HG03457 (cell line): ENCODE data around the gene ERV3-1.
"Not testable (repeated sequence)": the region's sequence is repeated elsewhere in the genome, so short reads cannot be mapped to it uniquely, and the experiment has no call there.

Experiments
- ATAC-seq: cut with Tn5 transposase; IDR thresholded peaks from one replicate; pipeline ENCODE4 v1.9.1; 2021; ENCODE audit warnings: moderate number of reproducible peaks; ENCODE audit not compliant: unreplicated experiment

The ERV3-1 gene

DNA sequence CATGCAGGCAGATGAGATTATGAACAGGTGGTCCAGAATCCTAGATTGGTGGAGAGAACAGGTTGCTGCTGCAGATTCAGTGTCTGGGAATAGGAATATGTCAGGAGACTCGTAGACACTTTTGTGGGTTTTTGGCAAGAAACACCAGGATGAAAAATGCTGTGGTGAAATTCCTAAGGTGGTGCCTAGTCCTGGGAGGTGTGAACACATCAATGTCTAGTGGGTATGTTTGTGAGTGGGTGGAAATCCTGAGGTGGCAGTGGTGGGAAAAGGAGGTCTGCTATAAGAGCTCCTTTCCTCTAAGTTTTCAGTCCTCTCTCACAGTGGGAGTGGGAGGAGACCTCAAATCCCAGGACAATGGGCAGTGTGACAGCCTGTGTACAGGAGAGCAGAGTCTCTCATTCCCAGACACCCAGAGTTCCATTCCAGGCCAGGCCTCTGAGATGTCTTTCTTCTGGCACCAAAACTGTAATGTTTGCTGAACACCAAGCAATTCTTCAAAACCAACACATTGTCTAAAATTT, 5.1 kb downstream of the ERV3-1 start:
- no peak for ATAC-seq

DNA sequence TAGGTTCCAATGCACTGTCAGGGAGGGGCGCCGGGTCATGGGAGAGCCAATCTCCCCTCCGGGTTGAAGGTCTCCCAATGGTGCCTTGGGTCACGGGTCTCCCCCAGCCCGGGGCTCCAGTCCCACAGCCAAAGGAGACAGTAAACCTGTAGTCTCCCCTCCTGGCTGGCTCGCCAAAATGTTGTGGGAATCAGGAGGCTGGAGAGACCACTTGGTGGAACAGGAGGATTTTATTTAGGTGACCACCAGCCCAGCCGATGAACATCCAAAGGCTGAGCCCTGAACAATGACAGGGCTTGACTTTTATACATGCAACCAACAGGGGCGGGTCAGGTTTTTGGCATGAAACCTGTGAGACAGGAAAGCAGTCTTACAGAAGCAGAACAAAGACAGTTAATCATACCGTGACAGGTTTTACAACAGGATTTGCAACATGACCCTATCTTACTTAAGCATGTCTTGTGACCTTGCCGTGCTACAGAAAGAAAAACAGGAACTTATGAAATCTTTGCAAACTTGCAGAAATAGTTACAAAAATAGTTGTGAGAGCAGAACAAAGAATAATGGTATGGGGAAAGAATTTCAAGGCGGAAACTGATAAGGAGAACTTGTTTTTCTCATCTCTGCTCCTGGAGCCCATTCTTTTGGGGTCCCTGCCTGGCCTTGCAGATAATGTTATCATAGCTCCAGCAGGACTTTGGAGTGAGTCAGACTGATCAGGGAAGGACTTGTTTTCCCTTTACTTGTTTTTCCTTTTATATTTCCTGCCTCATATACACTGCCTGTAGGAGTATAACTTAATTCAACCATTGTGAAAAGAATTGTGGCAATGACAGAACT, 7.1 kb downstream of the ERV3-1 start:
- ATAC-seq: no peak

DNA sequence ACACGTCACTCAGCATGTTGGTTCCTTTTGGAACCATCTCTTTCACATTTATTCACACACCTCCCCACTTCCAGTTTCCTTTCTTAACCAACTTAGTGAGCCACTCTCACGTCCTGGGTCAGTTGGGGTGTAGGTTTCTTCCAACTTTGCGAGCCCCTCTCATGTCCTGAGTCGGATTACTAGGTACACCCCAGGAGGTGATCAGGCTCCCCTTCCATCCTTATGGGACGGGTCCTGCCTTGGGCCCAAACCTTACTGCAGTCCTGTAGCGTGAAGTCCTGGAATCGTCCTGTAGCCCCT, 7.7 kb downstream of the ERV3-1 start:
- no peak for ATAC-seq

DNA sequence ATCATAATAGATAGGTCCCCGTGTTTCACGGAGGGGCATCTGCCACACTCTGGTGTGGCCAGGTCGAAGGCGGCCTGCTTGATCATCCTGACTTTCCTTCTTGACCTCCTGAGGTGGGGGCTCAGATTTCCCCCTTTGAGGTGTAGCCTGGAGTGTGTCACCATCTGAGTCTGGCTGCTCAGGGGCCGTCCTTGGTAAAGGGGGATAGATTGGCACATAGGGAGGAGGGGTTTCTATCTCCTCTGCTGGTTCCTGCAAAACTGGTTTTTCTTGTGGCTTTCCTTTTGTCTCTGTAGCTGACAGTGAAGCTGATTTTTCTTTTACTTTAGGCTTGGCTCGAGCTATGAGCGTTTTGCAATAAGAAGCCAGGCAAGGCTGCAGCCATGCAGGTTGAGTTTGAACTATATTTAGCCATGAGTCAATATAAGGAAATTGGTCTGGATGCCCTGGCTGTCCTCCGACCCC, 8.5 kb downstream of the ERV3-1 start:
- ATAC-seq: no peak

DNA sequence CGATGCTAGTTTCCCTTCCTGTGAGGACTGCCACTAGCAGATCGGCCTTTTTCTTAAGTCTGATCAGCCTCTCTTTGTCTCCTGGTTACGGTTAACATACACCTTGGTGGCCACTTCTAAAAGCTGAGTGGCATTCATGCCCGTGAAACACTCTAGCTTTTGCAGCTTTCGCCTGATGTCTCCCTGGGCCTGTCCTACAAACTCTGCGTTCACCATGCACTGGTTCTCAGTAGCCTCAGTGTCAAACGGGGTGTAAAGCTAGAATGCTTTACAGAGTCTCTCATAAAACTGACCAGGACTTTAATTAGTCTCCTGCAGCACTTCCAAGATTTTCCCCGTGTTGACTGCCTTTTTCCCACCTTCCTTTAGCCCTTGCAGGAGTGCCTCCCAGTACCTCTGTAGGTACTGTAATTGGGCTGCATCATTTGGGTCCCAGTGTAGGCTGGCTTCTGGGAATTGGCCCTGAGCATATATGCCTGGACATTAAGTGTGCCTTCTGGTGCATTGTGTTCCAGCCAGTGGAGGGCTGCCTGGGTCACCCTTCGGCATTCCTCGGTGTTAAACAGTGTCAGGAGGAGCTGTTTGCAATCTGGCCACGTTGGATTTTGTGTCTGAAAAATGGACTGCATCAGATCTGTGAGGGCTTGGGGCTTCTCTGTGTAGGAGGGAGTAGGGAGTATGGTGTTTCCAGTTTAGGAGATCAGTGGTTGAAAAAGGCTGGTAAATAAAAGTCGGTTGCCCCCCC, 9.2 kb downstream of the ERV3-1 start:
- no peak for ATAC-seq

DNA sequence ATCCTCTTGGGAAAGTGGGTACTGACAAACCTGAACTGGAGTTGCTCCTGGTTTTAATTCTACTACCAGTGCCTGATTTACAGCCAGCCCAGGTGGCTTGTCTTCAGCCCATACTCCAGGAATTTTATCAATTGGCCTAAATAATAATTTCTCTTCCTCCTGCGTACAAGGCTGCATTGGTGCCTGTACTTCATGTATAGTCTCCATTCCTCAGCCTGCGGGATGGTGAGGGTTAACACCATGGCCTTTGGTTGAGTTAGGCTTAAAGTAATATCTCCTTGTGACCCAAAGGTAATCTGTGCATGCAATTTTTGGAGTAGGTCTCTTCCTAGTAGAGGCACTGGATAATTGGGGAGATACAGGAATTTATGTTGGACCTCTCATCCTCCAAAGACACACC, 10.2 kb downstream of the ERV3-1 start:
- ATAC-seq: no peak

DNA sequence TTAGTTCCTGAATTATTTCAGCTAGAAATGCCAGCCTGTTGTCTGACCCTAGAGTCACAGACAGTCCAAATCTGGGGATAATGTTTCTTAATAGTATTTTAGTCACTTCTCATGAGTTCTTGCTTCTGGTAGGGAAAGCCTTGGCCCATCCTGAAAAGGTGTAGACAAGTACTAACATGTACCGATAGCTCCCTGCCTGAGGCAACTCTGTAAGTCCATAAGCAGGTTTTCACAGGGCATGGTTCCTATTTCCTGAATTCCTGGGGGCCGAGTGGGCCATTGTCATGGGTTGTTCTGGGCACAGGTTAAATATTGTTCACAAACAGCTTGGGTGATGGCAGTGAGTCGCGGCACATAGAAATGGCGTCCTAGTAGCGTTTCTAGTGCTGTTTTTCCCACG, 12.6 kb downstream of the ERV3-1 start:
- ATAC-seq: no peak

DNA sequence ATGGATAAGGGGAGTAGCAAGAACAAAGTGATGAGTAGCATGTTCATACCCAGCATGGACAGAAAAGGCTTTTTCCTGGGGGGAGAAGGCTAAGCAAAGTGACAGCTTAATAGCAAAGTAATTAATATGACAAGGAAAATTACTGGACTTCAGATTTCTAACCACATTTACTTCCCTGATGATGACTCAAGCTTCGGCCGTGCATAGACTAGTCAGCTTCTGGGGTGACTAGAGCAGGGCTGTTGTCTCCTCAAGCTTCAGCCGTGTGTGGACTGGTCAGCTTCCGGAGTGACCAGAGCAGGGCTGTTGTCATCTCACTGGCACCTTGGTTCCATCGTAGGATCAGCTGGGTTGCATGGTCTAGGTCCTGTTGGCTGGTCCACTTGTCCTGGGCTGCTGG, 13.5 kb downstream of the ERV3-1 start:
- no peak for ATAC-seq

DNA sequence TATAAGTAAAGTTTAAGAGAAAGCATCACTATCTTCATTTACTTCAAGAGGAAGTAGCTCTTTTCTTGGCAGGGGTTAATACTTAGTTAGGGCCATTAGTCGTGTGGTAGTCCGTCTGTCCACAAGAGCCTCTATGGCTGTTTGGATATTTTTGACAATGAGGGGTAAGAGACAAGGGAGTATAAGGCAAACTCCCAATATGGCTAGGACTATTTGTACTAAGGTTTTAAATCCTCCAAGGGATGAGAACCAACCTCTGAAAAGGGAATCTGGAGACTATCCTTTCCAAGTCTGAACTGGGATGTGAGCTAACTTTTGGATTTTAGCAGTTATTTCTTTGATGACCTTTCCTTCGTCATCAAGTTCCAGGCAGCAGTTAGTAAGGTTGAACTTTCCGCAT, 15.6 kb downstream of the ERV3-1 start, which contains the start of gene ZNF117:
TSS of gene ZNF117 (minus strand) at position 101 of the 400 bp plus-strand sequence.
- no peak for ATAC-seq

DNA sequence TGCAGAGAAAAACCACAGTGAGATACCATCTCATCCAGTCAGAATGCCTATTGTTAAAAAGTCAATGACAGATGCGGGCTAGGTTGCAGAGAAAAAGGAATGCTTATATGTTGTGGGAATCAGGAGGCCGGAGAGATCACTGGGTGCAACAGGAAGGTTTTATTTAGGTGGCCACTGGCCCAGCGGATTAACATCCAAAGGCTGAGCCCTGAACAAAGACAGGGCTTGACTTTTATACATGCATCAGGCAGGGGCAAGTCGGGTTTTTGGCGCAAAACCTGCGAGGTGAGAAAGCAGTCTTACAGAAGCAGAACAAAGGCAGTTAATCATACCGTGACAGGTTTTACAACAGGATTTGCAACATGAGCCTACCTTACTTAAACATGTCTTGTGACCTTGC, 16.3 kb downstream of the ERV3-1 start:
- no peak for ATAC-seq

DNA sequence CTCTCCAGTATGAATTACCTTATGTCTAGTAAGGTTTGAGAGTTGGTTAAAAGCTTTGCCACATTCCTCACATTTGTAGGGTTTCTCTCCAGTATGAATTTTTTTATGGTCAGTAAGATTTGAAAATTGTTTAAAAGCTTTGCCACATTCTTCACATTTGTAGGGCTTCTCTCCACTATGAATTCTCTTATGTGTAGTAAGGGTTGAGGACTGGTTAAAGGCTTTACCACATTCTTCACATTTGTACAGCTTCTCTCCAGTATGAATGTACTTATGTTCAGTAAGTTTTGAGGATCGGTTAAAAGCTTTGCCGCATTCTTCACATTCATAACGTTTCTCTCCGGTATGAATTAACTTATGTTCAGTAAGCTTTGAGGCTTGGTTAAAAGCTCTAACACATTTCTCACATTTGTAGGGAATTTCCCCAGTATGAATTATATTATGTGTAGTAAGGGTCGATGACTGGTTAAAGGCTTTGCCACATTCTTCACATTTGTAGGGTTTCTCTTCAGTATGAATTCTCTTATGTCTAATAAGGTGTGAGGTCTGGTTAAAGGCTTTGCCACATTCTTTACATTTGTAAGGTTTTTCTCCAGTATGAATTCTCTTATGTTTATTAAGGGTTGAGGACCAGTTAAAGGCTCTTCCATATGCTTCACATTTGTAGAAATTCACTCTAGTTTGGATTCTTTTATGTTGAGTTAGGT, 27.8 kb downstream of the ERV3-1 start:
- no peak for ATAC-seq

DNA sequence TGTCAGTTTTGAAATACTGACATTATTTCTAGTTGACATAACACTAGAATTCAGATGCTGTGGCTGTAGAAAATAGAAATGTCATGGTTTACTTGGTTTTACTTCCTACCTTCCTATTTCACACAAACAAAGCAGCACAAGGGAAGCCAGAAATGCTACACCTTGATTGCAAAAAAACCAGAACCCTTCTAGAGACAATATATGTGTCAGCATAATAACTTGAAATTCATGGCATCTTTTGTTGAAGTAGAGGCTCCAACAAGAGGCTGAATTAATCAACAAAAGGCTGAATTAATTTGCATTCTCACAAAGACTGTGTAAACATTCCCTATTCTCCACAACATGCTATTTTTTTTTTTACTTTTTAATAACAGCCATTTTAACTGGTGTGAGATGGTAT, 40.9 kb downstream of the ERV3-1 start:
- ATAC-seq: no peak

DNA sequence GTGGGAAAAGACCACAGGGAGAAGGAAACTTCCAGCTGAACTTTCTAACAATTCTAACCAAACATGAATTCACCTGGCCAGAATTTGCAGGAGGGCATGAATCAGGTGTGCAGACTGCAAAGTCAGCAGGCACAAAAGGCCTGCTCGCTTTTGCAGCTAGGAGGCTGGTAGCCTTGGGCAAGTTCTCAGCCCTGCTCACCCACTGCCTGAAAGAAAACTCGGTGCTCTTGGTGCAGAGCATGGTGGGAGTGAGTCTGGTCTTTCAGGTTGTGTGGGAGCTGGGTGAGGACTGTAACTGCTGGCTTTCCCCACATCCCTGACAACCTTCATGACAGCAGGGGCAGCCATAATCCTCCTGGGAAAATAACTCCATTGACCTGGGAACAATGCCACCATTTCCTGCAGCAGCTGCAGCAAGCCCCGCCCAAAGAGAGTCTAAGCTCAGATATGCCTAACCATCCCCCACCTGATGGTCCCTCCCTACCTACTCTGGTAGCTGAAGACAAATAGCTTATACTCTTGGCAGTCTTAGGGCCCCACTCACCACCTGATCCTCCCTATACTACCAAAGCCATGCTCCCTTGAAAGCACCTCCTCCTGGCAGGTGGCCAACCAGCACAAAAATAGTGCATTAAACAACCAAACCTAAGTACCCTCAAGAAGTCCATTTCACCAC, 47.3 kb downstream of the ERV3-1 start:
- ATAC-seq: no peak

DNA sequence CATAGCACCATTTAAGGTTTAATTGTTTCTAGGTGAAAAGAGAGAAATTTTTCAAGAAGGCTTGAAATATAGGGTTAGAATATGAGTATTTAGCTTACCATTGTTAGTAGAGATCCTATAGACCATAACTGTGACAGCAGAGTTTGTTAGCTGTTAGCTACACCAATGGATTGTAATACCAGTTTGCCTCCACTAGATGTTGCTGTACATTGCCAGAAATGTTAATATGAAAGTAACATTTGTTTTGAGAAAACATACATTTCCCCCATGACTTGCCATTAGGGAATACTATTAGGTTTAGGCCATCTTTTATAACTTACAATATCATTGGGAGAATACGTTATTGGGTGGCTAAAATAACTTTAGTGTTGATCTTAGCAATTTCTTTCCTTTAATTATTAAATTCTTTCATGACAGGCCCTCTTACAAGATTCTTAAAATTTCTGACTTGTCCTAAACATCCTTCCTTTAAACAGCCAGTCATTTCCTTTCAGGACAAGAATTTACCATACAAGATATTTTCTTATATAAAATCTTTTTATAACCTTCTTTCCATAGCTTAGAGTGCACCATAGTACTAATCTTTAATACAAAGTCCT, 55.1 kb downstream of the ERV3-1 start:
- no peak for ATAC-seq

DNA sequence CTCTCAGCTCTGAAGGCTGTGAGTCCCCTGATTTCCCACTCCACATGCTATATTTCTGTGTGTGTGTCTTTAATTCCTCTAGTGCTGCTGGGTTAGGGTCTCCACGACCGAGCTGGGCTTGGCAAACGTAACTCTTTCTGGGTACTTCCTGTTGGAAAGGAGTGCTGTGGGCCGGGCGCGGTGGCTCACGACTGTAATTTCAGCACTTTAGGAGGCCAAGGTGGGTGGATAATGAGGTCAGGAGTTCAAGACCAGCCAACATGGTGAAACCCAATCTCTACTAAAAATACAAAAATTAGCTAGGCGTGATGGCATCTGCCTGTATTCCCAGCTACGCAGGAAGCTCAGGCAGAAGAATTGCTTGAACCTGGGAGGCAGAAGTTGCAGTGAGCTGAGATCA, 55.8 kb downstream of the ERV3-1 start:
- ATAC-seq: not testable (repeated sequence)

DNA sequence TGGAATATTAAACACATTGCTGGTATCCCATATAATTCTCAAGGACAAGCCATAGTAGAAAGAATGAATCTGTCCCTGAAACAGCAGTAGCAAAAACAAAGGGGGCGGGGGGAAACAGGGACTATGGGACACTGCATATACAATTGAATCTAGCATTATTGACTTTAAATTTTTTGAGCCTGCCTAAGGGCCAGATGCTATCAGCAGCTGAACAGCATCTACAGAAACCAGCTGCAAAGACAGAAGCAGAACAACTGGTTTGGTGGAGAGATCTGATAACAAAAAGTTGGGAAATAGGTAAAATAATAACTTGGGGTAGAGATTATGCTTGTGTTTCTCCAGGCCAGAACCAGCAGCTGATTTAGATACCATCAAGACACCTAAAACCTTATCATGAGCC, 57.7 kb downstream of the ERV3-1 start:
- not testable (repeated sequence) for ATAC-seq

DNA sequence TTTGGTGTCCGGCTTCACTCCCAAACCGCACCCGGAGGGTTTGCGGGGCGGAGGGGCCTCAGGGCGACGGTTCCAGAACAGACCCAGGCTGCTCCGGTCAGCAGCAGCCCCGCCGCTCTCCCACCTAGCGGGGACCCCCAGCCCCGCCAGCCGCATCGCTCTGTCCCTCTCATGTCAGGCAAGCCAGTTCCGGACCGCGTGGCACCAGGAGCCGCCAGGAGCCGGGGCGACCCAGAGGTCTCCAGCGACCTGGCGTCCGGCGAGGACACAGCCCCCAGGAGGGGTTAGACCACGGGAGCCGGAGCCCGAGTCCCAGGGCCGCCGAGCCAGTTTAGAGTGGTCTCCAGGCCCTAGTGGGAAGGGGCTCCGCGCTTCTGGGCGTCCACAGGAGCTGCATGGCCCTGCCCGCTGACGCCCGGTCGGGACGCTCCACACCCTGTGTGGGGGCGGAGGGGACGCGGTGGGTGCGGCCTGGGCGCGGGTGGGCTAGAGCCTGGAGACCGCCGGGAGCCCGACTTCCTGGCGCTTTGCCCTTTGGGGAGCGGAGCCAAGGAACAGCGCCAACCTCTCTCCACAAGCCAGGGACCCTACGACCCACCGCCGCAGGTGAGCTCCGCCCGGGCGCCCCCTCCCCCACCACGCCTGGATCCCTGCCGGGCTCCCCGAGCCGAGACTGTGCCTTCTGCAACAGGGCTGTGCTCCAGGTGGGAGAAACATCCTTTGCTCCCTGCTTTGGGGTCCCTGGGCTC, 59.1 kb downstream of the ERV3-1 start:
- no peak for ATAC-seq

DNA sequence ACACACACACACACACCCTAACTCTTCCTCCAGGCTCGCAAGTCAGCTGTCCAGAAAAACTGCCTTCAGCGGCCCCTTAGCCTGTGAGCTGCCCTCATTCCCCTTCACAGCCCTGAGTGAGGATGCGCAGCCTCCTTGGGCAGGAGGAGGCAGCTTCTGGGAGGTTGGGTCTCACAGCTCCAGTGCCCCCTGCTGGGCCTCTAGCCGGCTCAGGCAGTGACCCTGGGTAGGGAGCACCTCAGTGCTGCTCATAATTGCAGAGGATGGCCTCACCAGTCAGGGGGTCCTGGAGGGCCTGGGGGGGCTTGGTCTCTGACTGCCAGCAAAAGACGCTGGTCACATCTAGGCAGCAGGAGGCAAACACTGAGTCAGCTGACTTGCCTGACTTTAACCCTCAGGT, 59.7 kb downstream of the ERV3-1 start:
- ATAC-seq: no peak

DNA sequence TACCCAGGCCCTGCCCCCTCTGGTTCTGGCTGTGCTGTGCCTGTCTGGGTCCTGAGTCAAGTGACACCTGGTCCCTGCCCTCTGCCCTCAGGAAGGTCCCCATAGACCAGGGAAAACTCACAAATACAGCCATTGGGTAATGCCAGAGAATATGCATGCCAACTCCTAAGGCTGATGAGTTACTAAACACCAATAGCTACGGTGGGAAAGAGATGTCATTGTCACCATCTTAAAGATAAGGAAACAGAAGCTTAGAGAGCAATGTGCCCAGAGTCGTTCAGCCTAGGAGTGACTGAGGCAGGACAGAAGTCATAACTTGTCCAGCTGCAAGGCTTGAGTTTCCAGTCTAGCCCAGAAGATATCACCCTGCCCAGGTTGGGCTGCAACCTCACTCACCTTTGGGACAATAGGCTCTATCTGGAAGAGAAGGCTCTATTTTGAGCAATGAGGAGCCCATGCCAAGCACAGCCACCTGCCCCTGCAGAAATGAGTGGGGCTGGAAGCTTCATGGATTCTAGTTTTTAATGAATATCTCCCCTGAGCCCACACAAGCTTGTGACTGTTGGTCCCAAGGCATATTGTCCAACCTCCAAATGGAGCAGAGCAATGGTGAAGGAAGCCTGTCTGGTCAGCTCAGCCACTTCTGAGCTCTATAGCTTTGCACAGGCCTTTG, 60.8 kb downstream of the ERV3-1 start:
- no peak for ATAC-seq
